Measurements from ENCODE around the gene ADAMTS5.

DNA sequence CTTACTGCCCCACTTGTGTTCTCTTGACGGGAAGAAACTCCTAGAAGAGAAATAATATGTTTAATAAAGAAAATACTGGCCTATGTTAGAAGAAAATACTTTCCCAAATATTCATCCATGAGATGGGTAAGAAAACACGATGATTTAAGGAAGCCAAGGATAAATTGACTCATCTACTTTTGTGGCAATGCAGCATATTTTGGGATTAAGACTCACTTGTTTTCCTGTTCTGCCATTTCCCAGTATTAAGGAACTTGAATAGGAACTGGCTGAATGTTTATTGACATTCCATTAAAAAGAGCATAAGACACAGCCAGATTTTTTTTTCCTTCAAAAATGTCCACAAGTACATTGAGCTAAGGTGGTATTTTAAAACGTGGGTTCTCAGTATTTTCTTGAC lies 10.9 kb upstream of the ADAMTS5 start:
- TF ChIP-seq POLR2A (IDR thresholded peaks at IDR 0.05): no peak
- TF ChIP-seq, protein P1, sequence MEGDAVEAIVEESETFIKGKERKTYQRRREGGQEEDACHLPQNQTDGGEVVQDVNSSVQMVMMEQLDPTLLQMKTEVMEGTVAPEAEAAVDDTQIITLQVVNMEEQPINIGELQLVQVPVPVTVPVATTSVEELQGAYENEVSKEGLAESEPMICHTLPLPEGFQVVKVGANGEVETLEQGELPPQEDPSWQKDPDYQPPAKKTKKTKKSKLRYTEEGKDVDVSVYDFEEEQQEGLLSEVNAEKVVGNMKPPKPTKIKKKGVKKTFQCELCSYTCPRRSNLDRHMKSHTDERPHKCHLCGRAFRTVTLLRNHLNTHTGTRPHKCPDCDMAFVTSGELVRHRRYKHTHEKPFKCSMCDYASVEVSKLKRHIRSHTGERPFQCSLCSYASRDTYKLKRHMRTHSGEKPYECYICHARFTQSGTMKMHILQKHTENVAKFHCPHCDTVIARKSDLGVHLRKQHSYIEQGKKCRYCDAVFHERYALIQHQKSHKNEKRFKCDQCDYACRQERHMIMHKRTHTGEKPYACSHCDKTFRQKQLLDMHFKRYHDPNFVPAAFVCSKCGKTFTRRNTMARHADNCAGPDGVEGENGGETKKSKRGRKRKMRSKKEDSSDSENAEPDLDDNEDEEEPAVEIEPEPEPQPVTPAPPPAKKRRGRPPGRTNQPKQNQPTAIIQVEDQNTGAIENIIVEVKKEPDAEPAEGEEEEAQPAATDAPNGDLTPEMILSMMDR (IDR thresholded peaks at IDR 0.05 in 4 of 5, conservative IDR thresholded peaks at IDR 0.05 in 1 of 5): no peak
